SK-N-SH treated with all-trans-retinoic acid at 6 μM for 48 hours (cell line): ENCODE results near the gene CYP2W1.
A peak's percentile ranks its signal among the peaks of the same experiment; 100 is the strongest.

Experiments
- ATAC-seq: fragments of 200-7000 bp; cut with Tn5 transposase; 3 replicates; pipeline ENCODE4 v1.9.1; 2020; ENCODE audit warnings: mild to moderate bottlenecking, moderate library complexity
- BACH2 ChIP-seq: fragments of 250-450 bp; sonication (Bioruptor Pico); IDR thresholded peaks from 2 replicates; pipeline ENCODE4 v1.9.0; 2021; ENCODE audit warnings: mild to moderate bottlenecking, borderline replicate concordance
- CSDC2 ChIP-seq: fragments of 250-450 bp; sonication (Bioruptor Pico); IDR thresholded peaks from 2 replicates; pipeline ENCODE4 v1.5.0; 2020; ENCODE audit warnings: mild to moderate bottlenecking, moderate library complexity
- ESRRG ChIP-seq: fragments of 250-450 bp; sonication (Bioruptor Pico); IDR thresholded peaks from 2 replicates; pipeline ENCODE4 v1.6.1; 2021; ENCODE audit warnings: mild to moderate bottlenecking
- GLIS3 ChIP-seq: fragments of 250-450 bp; sonication (Bioruptor Pico); IDR thresholded peaks from 2 replicates; pipeline ENCODE4 v1.5.0; 2020; ENCODE audit warnings: mild to moderate bottlenecking, moderate library complexity
- ISL1 ChIP-seq: fragments of 250-450 bp; sonication (Bioruptor Pico); IDR thresholded peaks from 2 replicates; pipeline ENCODE4 v2.1.2; 2022; ENCODE audit warnings: mild to moderate bottlenecking, moderate library complexity
- OSR1 ChIP-seq: fragments of 250-450 bp; sonication (Bioruptor Pico); IDR thresholded peaks from 2 replicates; pipeline ENCODE4 v1.8.0; 2022; ENCODE audit warnings: moderate library complexity, mild to moderate bottlenecking, inconsistent platforms
- PPARA ChIP-seq: fragments of 250-450 bp; sonication (Bioruptor Pico); IDR thresholded peaks from 2 replicates; pipeline ENCODE4 v1.5.0; 2020; ENCODE audit warnings: mild to moderate bottlenecking, borderline replicate concordance
- RARB ChIP-seq: fragments of 250-450 bp; sonication (Bioruptor Pico); IDR thresholded peaks from 2 replicates; pipeline ENCODE4 v1.8.0; 2021; ENCODE audit warnings: mild to moderate bottlenecking, moderate library complexity
- SNAI2 ChIP-seq: fragments of 250-450 bp; sonication (Bioruptor Pico); IDR thresholded peaks from 2 replicates; pipeline ENCODE4 v1.5.0; 2020; ENCODE audit warnings: mild to moderate bottlenecking, moderate library complexity
- TCF4 ChIP-seq: fragments of 250-450 bp; sonication (Bioruptor Pico); IDR thresholded peaks from 2 replicates; pipeline ENCODE4 v1.8.0; 2021; ENCODE audit warnings: mild to moderate bottlenecking, moderate library complexity, borderline replicate concordance
- TOX ChIP-seq: fragments of 250-450 bp; sonication (Bioruptor Pico); IDR thresholded peaks from 2 replicates; pipeline ENCODE4 v1.8.0; 2021; ENCODE audit warnings: mild to moderate bottlenecking, moderate library complexity, borderline replicate concordance
- ZC3H10 ChIP-seq: fragments of 250-450 bp; sonication (Bioruptor Pico); IDR thresholded peaks from 2 replicates; pipeline ENCODE4 v1.5.1; 2021; ENCODE audit warnings: mild to moderate bottlenecking, moderate library complexity
- ZFP3 ChIP-seq: fragments of 250-450 bp; sonication (Bioruptor Pico); IDR thresholded peaks from 2 replicates; pipeline ENCODE4 v1.5.0; 2020; ENCODE audit warnings: mild to moderate bottlenecking, moderate library complexity
- ZNF565 ChIP-seq: fragments of 450-650 bp; formaldehyde crosslinking; conservative IDR thresholded peaks from 2 replicates; pipeline ENCODE4 v1.5.0; 2020; ENCODE audit warnings: low read depth, mild to moderate bottlenecking, moderate library complexity
- ZNF70 ChIP-seq: fragments of 450-650 bp; formaldehyde crosslinking; IDR thresholded peaks from 2 replicates; pipeline ENCODE4 v1.5.0; 2020; ENCODE audit warnings: mild to moderate bottlenecking, moderate library complexity
- ZNF8 ChIP-seq: fragments of 450-650 bp; formaldehyde crosslinking; IDR thresholded peaks from 2 replicates; pipeline ENCODE4 v1.5.0; 2020; ENCODE audit warnings: mild to moderate bottlenecking, moderate library complexity
- TF ChIP-seq, protein P1 (sequence below): fragments of 250-450 bp; sonication (Bioruptor Pico); IDR thresholded peaks from 2 replicates; pipeline ENCODE4 v1.5.1; 2020; ENCODE audit warnings: low read depth, mild to moderate bottlenecking, moderate library complexity
- TF ChIP-seq, protein P2 (sequence below): fragments of 250-450 bp; sonication (Bioruptor Pico); IDR thresholded peaks from 2 replicates; pipeline ENCODE4 v1.8.0; 2020; ENCODE audit warnings: mild to moderate bottlenecking, moderate library complexity, borderline replicate concordance
- TF ChIP-seq, protein P3 (sequence below): fragments of 250-450 bp; sonication (Bioruptor Pico); IDR thresholded peaks from 2 replicates; pipeline ENCODE4 v1.5.1; 2021; ENCODE audit warnings: mild to moderate bottlenecking, moderate library complexity
- TF ChIP-seq, protein P4 (sequence below): fragments of 250-450 bp; sonication (Bioruptor Pico); IDR thresholded peaks from 2 replicates; pipeline ENCODE4 v1.5.0; 2020; ENCODE audit warnings: mild to moderate bottlenecking, moderate library complexity

CYP2W1 gene

DNA sequence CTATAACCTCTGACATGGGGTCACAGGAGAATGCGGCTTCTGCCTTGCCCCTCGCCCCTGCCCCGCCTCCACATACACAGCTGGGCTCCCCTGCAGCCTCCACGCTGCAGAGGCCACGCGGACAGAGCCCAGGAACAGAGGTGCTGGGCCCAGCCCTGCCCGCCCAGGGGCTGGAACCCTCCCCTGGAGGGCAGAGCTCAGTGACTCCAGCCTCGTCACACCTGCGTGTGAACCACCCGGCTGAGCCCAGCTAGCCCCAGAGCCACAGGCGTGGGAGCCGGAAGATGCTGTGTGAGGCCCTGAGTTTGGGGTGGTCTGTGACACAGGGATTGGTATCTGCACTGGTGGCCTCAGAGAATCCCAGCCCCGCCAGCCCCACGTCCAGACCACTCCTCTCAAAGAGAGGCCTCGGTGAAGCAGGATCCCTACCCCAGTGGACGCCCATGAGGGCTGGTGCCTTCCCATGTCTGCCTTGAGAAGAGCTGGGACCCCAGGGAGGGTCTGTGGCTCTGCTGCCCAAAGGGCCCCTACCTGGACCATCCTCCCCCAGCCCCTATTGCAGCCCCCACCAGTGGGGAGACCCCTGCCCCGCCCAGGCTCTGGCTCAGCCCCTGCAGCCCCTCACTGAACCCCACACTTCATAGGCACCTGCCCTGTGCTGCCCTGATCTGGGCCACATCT lies 20.4 kb upstream of the CYP2W1 start:
- TF ChIP-seq ISL1 (CRISPR knock-in tag) (no peak), GLIS3 (no peak), TOX (CRISPR knock-in tag) (no peak), ZC3H10 (CRISPR knock-in tag) (no peak), BACH2 (CRISPR knock-in tag) (no peak), OSR1 (no peak), PPARA (CRISPR knock-in tag) (no peak), ZFP3 (CRISPR knock-in tag) (no peak), ZNF565 (no peak), CSDC2 (CRISPR knock-in tag) (no peak), RARB (CRISPR knock-in tag) (no peak), SNAI2 (CRISPR knock-in tag) (no peak), TCF4 (CRISPR knock-in tag) (no peak), ESRRG (CRISPR knock-in tag) (no peak), ZNF8 (CRISPR knock-in tag) (no peak), ZNF70 (CRISPR knock-in tag) (no peak)
- TF ChIP-seq, protein P1, sequence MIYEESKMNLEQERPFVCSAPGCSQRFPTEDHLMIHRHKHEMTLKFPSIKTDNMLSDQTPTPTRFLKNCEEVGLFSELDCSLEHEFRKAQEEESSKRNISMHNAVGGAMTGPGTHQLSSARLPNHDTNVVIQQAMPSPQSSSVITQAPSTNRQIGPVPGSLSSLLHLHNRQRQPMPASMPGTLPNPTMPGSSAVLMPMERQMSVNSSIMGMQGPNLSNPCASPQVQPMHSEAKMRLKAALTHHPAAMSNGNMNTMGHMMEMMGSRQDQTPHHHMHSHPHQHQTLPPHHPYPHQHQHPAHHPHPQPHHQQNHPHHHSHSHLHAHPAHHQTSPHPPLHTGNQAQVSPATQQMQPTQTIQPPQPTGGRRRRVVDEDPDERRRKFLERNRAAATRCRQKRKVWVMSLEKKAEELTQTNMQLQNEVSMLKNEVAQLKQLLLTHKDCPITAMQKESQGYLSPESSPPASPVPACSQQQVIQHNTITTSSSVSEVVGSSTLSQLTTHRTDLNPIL: no peak
- TF ChIP-seq, protein P2, sequence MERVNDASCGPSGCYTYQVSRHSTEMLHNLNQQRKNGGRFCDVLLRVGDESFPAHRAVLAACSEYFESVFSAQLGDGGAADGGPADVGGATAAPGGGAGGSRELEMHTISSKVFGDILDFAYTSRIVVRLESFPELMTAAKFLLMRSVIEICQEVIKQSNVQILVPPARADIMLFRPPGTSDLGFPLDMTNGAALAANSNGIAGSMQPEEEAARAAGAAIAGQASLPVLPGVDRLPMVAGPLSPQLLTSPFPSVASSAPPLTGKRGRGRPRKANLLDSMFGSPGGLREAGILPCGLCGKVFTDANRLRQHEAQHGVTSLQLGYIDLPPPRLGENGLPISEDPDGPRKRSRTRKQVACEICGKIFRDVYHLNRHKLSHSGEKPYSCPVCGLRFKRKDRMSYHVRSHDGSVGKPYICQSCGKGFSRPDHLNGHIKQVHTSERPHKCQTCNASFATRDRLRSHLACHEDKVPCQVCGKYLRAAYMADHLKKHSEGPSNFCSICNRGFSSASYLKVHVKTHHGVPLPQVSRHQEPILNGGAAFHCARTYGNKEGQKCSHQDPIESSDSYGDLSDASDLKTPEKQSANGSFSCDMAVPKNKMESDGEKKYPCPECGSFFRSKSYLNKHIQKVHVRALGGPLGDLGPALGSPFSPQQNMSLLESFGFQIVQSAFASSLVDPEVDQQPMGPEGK (CRISPR knock-in tag): no peak
- TF ChIP-seq, protein P3, sequence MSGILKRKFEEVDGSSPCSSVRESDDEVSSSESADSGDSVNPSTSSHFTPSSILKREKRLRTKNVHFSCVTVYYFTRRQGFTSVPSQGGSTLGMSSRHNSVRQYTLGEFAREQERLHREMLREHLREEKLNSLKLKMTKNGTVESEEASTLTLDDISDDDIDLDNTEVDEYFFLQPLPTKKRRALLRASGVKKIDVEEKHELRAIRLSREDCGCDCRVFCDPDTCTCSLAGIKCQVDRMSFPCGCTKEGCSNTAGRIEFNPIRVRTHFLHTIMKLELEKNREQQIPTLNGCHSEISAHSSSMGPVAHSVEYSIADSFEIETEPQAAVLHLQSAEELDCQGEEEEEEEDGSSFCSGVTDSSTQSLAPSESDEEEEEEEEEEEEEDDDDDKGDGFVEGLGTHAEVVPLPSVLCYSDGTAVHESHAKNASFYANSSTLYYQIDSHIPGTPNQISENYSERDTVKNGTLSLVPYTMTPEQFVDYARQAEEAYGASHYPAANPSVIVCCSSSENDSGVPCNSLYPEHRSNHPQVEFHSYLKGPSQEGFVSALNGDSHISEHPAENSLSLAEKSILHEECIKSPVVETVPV: no peak
- TF ChIP-seq, protein P4, sequence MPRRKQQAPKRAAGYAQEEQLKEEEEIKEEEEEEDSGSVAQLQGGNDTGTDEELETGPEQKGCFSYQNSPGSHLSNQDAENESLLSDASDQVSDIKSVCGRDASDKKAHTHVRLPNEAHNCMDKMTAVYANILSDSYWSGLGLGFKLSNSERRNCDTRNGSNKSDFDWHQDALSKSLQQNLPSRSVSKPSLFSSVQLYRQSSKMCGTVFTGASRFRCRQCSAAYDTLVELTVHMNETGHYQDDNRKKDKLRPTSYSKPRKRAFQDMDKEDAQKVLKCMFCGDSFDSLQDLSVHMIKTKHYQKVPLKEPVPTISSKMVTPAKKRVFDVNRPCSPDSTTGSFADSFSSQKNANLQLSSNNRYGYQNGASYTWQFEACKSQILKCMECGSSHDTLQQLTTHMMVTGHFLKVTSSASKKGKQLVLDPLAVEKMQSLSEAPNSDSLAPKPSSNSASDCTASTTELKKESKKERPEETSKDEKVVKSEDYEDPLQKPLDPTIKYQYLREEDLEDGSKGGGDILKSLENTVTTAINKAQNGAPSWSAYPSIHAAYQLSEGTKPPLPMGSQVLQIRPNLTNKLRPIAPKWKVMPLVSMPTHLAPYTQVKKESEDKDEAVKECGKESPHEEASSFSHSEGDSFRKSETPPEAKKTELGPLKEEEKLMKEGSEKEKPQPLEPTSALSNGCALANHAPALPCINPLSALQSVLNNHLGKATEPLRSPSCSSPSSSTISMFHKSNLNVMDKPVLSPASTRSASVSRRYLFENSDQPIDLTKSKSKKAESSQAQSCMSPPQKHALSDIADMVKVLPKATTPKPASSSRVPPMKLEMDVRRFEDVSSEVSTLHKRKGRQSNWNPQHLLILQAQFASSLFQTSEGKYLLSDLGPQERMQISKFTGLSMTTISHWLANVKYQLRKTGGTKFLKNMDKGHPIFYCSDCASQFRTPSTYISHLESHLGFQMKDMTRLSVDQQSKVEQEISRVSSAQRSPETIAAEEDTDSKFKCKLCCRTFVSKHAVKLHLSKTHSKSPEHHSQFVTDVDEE (CRISPR knock-in tag): no peak
- no peak for ATAC-seq

DNA sequence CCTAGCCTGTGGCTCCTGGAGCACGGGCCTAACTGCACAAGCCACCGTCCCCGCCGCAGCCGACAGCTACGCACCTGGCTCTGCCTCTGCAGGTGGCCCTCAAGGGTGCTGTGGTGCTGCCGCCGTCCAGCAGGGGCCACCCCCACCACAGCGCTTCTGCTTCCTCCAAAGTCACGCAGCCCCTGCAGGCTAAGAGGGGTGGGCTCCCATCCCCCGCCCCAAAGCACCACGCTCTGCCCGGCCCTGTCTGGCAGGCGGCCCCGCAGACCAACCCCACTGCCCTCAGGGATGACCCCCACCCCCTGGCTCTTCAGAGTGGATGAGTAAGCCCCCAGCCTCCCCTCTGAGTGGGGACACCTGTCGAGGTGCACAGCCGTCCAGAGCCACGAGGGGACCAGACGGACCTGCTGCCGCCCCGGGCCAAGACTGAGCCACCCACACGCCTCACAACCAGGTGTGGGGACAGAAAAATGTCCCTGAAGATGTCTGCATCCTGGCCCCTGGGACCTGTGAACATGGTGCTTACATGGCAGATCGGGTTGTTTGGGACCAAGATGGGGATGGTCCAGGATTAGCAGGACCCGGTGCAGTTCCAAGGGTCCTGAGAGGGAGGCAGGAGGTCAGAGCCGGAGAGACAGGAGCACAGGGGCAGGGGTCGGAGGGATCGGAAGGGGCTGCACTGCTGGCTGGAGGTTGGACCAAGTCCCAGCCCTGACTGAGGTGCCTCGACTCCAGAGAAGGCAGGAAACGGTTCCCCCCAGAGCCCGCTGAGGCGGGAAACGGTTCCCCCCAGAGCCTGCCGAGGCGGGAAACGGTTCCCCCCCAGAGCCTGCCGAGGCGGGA lies 19.5 kb upstream of the CYP2W1 start:
- peak; percentile 4 for ATAC-seq
- no peak for TF ChIP-seq ZFP3 (CRISPR knock-in tag)
- TF ChIP-seq PPARA (CRISPR knock-in tag): no peak
- no peak for TF ChIP-seq BACH2 (CRISPR knock-in tag)
- TF ChIP-seq ZC3H10 (CRISPR knock-in tag): no peak
- no peak for TF ChIP-seq SNAI2 (CRISPR knock-in tag)
- TF ChIP-seq RARB (CRISPR knock-in tag): no peak
- no peak for TF ChIP-seq OSR1
- TF ChIP-seq, protein P2 (CRISPR knock-in tag): no peak
- TF ChIP-seq, all 23 proteins: peak for 0
